ENCODE data around the gene CORO7. TPM values are rescaled to one million over a fixed set of nuclear protein-coding genes. Genes with fewer than 3 reads are reported as not detected.

The CORO7 gene
- total RNA-seq, 2 experiments from 2014 or later = 168 to 186 TPM

DNA sequence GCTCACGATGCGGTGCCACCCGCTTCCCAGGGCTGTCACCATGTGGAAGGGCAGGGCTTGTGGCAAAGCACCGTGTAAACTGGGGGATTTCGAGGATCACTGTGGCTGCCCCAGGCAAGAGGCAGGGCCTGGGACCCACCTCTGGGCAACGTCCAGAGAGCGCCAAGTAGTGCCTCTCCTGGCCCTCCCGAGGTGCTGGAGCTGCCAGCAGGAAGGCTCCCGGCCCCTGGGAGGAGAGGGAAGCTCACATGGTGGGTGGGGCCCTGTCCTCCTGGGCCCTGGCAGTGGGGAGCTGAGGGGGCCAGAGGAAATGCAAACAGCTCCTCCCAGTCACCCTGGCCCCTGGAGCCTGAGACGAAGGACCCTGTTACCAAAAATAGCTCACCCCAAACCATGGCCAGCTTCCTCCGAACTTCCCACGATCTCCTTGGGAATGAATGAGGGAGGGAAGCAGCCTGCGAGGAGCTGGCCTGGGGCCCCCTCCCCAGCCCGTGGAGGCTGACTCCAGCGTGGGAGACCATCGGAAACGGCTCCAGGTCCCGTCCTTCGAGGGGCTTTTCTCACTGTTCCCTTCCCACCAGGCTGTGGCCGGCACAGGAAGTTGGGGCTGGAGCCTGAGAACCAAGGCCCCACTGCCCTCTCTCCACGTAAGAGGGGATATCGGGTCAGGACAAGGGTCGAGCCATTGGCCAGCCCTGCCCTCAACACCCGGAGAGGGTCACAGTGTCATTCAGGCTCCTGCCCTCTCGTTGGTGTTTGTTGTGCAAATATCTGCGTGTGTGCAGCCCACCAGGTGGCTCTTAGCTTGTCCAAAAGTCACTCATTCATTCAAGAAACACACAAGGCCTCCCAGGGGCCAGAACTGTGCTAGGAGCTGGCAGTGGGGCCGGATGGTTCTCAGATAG lies 27.1 kb downstream of the CORO7 start:
- peaks cover 2% of the 10 kb centered on the region for H3K4me1 Mint-ChIP-seq
- H3K9me3 Mint-ChIP-seq = no peaks in the 10 kb centered on the region
- ATAC-seq (ENCODE audit: low read depth) (no peak), DNase-seq (no peak)
- no peak overlapping the region for H3K27ac Mint-ChIP-seq
- no peaks in the 10 kb centered on the region for H3K27me3 Mint-ChIP-seq
- peaks cover 5% of the 10 kb centered on the region for H3K36me3 Mint-ChIP-seq
- POLR2A ChIA-PET = no interaction called here
- H3K4me3 Mint-ChIP-seq = no peak overlapping the region

DNA sequence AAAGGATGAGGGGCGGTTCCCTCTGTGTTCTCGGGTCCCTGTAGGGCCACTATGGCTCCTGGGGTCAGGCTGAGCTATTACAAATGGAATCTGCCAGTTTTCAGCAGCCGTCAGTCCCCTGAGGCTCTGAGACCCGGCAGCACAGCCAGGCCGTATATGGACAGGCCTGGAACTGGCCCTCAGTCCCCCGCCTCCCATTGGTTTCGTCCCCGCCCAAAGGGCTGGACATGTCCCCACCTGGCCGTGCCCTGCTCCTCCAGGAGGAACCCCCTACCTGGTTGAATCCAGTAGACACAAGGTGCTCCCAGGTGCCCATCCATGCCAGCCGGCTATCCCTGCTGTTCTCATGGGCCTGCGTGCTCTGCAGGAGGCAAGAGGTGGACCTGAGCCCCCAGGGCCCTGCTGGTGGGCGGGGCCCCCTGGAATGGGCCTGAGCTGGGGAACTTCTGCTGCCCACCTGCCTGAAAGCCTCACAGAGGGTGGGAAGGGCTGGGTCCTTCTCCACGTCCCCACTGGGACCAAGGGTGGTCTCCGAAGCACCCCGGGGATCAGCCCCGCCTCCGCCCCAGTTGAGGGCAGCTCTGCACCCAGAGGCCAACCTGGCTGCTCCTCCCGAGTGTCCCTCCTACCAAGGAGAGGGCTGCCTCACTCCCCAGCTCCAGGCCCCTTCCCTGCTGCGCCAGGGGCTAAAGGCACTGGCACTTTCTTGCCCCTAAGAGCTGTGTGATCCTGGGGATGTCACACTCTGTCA lies 27.9 kb downstream of the CORO7 start:
- Mint-ChIP-seq H3K36me3 (peaks cover 5% of the 10 kb centered on the region), H3K9me3 (no peaks in the 10 kb centered on the region), H3K4me3 (no peak overlapping the region), H3K27ac (no peak overlapping the region), H3K4me1 (peaks cover 2% of the 10 kb centered on the region), H3K27me3 (no peaks in the 10 kb centered on the region)
- POLR2A ChIA-PET = interaction anchor here (0.6 kb wide), 1 partner anchor 1044 kb away, joined by 3 read pairs; no protein-coding TSS in a partner anchor
- ATAC-seq (ENCODE audit: low read depth) (no peak), DNase-seq (no peak)

DNA sequence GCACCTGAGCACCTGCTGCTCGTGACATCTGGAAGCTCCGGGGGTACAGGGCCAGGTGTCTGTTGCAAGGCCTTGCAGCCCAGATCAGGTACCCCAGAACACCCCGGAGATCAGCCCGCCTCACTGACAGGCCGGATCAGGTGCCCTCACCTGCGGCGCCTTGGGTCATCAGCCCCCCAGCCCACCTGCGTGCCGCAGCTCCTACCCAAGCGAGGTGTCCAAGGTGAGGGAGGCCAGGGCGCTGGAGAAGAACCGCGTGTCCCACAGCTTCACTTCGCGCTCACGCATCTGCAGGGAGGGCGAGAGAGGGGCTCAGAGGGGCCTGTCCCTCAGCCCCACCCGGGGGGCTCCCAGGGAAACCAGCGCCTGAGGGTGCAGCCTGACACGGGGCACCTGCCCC lies 28.6 kb downstream of the CORO7 start:
- peaks cover 7% of the 10 kb centered on the region for H3K36me3 Mint-ChIP-seq
- H3K4me3 Mint-ChIP-seq = no peak overlapping the region
- peaks cover 2% of the 10 kb centered on the region for H3K4me1 Mint-ChIP-seq
- no peak overlapping the region for H3K27ac Mint-ChIP-seq
- H3K9me3 Mint-ChIP-seq = no peaks in the 10 kb centered on the region
- H3K27me3 Mint-ChIP-seq = no peaks in the 10 kb centered on the region
- ATAC-seq (ENCODE audit: low read depth) (no peak), DNase-seq (no peak)
- POLR2A ChIA-PET = interaction anchor here (0.6 kb wide), 1 partner anchor 1044 kb away, joined by 3 read pairs; no protein-coding TSS in a partner anchor

DNA sequence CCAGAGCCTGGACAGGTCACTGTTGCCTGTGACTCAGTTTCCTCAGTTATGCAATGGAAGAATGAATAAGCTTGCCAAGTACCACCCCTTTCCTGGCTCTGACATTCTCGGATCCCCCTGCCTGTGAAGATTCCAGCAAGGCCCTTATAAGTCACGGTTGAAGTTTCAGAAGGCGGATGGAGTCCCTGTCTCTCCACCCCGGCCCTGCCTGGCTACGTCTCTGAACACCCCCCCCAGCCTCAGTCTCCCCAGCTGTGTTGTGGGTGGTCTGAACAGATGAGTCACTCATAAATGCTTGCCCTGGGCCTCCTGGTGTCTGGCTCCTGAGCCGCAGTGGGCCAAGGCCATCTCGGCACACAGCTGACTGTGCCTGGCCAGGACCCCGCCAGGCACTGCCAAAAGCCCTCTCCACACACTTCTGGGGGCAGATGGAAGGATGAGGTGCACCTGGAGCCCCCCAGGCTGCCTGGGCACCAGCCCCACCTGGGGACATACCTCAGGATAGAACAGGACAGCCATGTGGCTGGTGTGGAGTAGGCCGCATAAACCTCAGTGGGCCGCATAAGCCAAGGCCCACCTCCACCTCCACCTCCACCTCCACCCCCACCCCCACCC lies 29.3 kb downstream of the CORO7 start:
- POLR2A ChIA-PET = interaction anchor here (0.9 kb wide), 1 partner anchor 17 kb away, joined by 3 read pairs; no protein-coding TSS in a partner anchor
- Mint-ChIP-seq H3K36me3 (peaks cover 7% of the 10 kb centered on the region), H3K4me1 (peaks cover 2% of the 10 kb centered on the region), H3K9me3 (no peaks in the 10 kb centered on the region), H3K4me3 (no peak overlapping the region), H3K27me3 (no peaks in the 10 kb centered on the region), H3K27ac (no peak overlapping the region)
- no peak for ATAC-seq (ENCODE audit: low read depth)
- DNase-seq = no peak

DNA sequence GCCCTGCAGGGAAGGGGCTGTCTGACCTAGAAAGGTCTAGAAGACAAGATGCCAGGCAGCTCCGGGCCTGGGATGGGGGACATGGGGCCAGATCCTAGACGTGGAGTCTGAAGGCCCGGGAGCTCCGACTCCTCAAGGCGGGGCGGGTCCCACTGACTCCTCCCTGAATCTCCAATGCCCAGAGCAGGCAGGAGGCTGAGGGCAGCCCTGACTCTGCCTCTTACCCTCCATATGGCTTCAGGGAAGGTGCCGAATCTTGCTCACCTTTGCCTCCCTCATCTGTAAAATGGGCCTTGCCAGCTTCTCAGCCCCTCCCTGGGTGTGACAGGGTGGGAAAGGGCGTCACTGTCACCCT lies 30.0 kb downstream of the CORO7 start:
- H3K9me3 Mint-ChIP-seq = no peaks in the 10 kb centered on the region
- no peaks in the 10 kb centered on the region for H3K27me3 Mint-ChIP-seq
- no peak overlapping the region for H3K4me3 Mint-ChIP-seq
- H3K36me3 Mint-ChIP-seq = peaks cover 7% of the 10 kb centered on the region
- H3K4me1 Mint-ChIP-seq = peaks cover 2% of the 10 kb centered on the region
- no peak for DNase-seq
- no peak for ATAC-seq (ENCODE audit: low read depth)
- POLR2A ChIA-PET = interaction anchor here (0.9 kb wide), 1 partner anchor 17 kb away, joined by 3 read pairs; no protein-coding TSS in a partner anchor
- H3K27ac Mint-ChIP-seq = no peak overlapping the region

DNA sequence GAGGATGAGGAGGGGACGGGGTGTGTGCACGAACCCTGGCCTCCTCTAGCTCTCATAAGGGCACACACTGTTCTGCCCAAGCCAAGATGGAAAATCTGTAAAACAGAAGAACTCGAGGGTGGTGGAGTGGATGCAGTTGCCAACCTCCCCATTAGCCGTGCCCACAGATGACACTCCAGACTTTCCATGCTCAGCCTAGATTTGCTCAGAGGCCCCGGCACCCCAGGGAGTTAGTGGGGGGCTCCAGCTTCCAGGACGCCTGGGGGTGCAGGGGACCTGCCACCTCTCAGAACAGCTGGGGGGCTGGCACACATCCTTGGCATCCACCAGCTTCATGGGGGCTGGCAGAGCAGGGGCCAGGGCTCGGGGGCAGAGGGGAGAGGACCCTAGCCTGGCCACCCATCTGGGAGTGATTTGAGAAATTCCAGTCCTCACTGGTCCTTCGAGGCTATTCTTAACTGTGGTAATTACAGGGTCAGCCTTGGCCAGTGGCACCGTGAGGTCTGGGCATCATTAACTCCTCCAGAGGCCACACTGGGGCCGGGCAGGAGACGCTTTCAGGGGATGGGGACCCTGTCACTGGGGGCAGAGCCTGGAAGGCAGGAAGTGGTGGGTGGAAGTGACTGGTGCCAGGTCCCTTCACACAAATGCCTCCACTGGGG lies 30.5 kb downstream of the CORO7 start:
- Mint-ChIP-seq H3K27me3 (no peaks in the 10 kb centered on the region), H3K4me3 (no peak overlapping the region), H3K4me1 (peaks cover 2% of the 10 kb centered on the region), H3K36me3 (peaks cover 7% of the 10 kb centered on the region), H3K27ac (no peak overlapping the region), H3K9me3 (no peaks in the 10 kb centered on the region)
- ATAC-seq (ENCODE audit: low read depth) = no peak
- POLR2A ChIA-PET = interaction anchor here (0.9 kb wide), 1 partner anchor 16 kb away, joined by 3 read pairs; no protein-coding TSS in a partner anchor
- no peak for DNase-seq

DNA sequence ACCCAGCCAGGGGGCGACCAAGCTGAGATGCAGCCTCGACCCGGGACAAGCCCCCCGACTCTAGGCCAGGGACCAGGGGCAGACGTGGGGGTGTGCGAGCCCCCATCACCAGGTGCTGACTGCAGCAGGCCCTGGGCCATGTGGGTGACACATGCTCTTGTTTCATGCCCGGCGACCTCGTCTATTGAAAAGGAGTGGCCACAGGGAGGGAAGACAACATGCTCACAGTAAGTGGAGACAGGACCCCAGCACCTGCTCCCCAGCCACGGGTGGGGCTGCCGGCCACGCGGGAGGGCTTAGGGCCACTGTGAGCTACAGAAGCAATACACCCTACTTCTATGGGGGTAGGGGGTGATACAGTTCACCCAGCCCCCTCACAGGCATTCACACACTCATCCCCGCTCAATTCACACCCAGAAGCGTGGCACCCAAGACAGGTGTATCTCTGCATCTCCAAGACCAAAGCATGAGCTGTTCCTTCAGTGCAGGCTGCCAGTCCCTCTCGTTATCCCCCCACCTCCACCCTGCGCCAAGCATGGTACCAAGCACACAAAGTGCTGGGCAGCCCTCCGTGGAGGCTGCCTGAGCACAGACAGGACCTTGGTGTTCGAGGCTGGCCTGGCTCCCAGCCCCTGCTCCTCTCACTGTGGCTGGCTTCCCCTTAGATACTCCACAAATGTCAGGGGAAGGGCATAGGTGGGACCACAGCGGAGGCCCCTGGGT lies 31.2 kb downstream of the CORO7 start:
- POLR2A ChIA-PET = interaction anchor here (0.6 kb wide), 1 partner anchor 147 kb away, joined by 3 read pairs; no protein-coding TSS in a partner anchor
- Mint-ChIP-seq H3K27me3 (no peaks in the 10 kb centered on the region), H3K4me1 (peaks cover 2% of the 10 kb centered on the region), H3K27ac (no peak overlapping the region), H3K4me3 (no peak overlapping the region), H3K36me3 (peaks cover 6% of the 10 kb centered on the region), H3K9me3 (no peaks in the 10 kb centered on the region)
- no peak for DNase-seq
- no peak for ATAC-seq (ENCODE audit: low read depth)

DNA sequence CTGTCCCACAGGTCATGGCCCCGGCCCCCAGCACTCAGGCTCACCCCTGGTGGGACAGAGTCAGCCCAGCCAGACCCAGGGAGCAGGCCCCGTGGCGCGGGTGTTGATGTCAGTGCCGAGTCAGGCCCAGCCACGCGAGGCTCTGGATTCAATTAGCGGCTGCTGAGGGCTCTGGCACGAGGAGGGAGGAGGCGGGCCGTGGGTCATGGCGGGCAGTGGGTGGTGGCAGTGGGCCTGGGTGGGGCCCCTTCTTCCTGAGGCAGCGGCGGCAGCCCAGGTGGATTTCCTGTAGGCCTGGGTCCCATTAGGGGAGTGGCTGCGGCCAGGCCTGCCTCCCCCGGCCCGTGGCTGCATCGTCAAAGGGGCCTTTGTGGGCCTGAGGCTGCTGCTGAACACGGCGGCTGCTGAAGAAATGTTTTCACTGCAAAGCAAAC lies 31.9 kb downstream of the CORO7 start:
- POLR2A ChIA-PET = no interaction called here
- H3K27ac Mint-ChIP-seq = no peak overlapping the region
- H3K27me3 Mint-ChIP-seq = no peaks in the 10 kb centered on the region
- DNase-seq (no peak), ATAC-seq (ENCODE audit: low read depth) (no peak)
- peaks cover 2% of the 10 kb centered on the region for H3K36me3 Mint-ChIP-seq
- H3K4me1 Mint-ChIP-seq = peaks cover 2% of the 10 kb centered on the region
- H3K4me3 Mint-ChIP-seq = no peak overlapping the region
- H3K9me3 Mint-ChIP-seq = no peaks in the 10 kb centered on the region

DNA sequence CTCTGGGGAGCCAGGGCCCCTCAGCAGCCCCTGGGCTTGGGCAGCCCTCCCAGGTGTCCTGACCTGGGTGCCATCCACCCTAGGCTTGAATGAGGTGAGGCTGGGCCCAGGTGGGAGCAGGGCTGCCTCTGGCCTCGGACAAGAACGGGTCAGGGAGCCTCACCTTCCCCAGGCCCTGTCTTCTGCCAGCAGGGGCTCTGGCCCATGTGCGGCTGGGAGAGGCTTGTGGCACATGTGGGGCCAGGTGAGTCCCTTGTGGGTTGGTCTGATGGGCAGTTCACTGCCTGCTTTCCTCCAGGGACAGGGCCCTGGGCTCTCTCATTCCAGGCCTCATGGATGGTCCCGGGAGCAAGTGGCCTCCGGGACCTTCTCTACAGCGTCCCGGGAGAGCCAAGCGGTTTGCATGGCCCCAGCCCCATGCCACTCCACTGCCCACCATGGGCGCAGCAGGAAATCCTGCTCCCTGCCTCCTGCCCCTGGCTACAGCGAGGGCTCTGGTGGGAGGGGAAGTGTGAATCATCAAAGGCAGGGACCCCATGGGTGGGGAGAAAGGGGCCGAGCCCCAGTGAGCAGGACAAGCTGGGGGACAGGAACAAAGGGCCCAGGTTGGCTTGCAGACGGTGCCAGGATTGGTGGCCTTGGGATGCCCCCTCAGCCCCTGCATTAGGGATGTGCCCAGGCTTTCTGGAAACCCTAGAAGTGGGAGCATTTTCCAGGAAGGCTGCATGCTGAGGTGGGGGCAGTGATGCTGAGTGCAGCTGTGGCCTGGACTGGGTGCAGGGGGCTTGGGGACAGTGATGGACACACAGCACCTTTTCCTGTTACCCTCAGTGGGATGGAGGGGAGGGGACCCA lies 32.6 kb downstream of the CORO7 start:
- H3K4me3 Mint-ChIP-seq = no peak overlapping the region
- peaks cover 2% of the 10 kb centered on the region for H3K36me3 Mint-ChIP-seq
- POLR2A ChIA-PET = no interaction called here
- no peak for ATAC-seq (ENCODE audit: low read depth)
- peaks cover 2% of the 10 kb centered on the region for H3K4me1 Mint-ChIP-seq
- no peaks in the 10 kb centered on the region for H3K27me3 Mint-ChIP-seq
- no peaks in the 10 kb centered on the region for H3K9me3 Mint-ChIP-seq
- DNase-seq = no peak
- no peak overlapping the region for H3K27ac Mint-ChIP-seq

DNA sequence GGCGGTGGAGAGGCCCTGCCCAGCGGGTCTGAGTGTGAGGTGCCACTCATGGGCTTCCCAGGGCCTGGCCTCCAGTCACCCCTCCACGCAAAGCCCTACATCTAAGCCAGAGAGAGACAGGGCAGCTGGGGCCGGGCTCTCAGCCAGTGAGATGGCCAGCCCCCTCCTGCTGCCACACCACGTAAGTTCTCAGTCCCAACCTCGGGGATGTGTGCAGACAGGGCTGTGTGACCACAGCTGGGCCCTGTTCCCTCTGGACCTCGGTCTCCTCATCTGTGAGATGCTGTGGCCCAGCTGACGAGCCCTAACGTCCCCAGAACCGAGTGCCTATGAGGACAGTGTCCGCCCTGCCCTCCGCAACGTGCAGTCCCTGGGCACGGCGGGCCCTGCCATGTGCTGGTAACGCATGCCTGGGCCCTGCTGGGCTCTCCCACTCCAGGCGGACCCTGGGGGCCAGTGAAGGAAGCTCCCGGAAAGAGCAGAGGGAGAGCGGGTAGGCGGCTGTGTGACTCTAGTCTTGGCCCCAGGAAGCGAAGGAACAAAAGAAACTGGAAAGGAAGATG lies 33.5 kb downstream of the CORO7 start:
- H3K27ac Mint-ChIP-seq = no peak overlapping the region
- POLR2A ChIA-PET = interaction anchor here (0.6 kb wide), 1 partner anchor 31 kb away, joined by 4 read pairs; no protein-coding TSS in a partner anchor
- DNase-seq = no peak
- no peaks in the 10 kb centered on the region for H3K27me3 Mint-ChIP-seq
- H3K4me1 Mint-ChIP-seq = peaks cover 2% of the 10 kb centered on the region
- ATAC-seq (ENCODE audit: low read depth) = no peak
- peaks cover 2% of the 10 kb centered on the region for H3K36me3 Mint-ChIP-seq
- no peaks in the 10 kb centered on the region for H3K9me3 Mint-ChIP-seq
- no peak overlapping the region for H3K4me3 Mint-ChIP-seq

DNA sequence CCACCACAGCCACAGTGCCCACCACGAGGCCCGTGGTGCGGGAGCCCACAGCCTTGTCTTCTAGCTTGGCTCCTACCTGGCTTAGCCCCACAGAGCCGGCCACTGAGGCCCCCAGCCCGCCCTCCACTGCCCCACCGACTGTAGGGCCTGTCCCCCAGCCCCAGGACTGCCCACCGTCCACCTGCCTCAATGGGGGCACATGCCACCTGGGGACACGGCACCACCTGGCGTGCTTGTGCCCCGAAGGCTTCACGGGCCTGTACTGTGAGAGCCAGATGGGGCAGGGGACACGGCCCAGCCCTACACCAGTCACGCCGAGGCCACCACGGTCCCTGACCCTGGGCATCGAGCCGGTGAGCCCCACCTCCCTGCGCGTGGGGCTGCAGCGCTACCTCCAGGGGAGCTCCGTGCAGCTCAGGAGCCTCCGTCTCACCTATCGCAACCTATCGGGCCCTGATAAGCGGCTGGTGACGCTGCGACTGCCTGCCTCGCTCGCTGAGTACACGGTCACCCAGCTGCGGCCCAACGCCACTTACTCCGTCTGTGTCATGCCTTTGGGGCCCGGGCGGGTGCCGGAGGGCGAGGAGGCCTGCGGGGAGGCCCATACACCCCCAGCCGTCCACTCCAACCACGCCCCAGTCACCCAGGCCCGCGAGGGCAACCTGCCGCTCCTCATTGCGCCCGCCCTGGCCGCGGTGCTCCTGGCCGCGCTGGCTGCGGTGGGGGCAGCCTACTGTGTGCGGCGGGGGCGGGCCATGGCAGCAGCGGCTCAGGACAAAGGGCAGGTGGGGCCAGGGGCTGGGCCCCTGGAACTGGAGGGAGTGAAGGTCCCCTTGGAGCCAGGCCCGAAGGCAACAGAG lies 34.2 kb downstream of the CORO7 start:
- no peak for DNase-seq
- no peak for ATAC-seq (ENCODE audit: low read depth)
- H3K9me3 Mint-ChIP-seq = no peaks in the 10 kb centered on the region
- H3K36me3 Mint-ChIP-seq = peaks cover 2% of the 10 kb centered on the region
- POLR2A ChIA-PET = interaction anchor here (0.6 kb wide), 1 partner anchor 32 kb away, joined by 4 read pairs; no protein-coding TSS in a partner anchor
- H3K4me3 Mint-ChIP-seq = no peak overlapping the region
- H3K27me3 Mint-ChIP-seq = no peaks in the 10 kb centered on the region
- peaks cover 2% of the 10 kb centered on the region for H3K4me1 Mint-ChIP-seq
- H3K27ac Mint-ChIP-seq = no peak overlapping the region

Measured in activated naive CD8-positive, alpha-beta T cell treated with anti-CD3 and anti-CD28 coated beads, Interleukin-2, amount 10 ng/mL, durations not matched to agents 7 days and 5 days (primary cell).